Astrocyte (in vitro differentiated cells and primary cell): ENCODE measurements around the gene KCNMB2. TPM values are rescaled to one million over a fixed set of nuclear protein-coding genes. Genes with fewer than 3 reads are reported as not detected.
A peak's percentile ranks its signal among the peaks of the same experiment; 100 is the strongest.

ENCODE experiments used
- DNase-seq: peaks from one replicate; pipeline ENCODE4 v3.0.0-alpha.2; 2010; ENCODE audit warnings: low read depth
- FAIRE-seq: peaks from 2 replicates; lab custom pipeline; 2011; peaks lifted over from hg19 to GRCh38; lab: Jason Lieb, UNC
- H2AFZ ChIP-seq: 2 replicates; pipeline ENCODE4 v1.6.0; 2012; ENCODE audit warnings: low read depth, low read length, inconsistent platforms
- H3K27ac ChIP-seq: 2 replicates; pipeline ENCODE4 v1.5.1; 2011; ENCODE audit warnings: low read depth, low read length, inconsistent platforms
- H3K27me3 ChIP-seq: 2 replicates; pipeline ENCODE4 v1.6.0; 2011; ENCODE audit warnings: low read length, inconsistent platforms; ENCODE audit not compliant: insufficient read depth
- H3K36me3 ChIP-seq: 2 replicates; pipeline ENCODE4 v1.5.1; 2011; ENCODE audit warnings: low read length, inconsistent platforms; ENCODE audit not compliant: insufficient read depth
- H3K4me1 ChIP-seq: 2 replicates; pipeline ENCODE4 v1.5.1; 2011; ENCODE audit warnings: low read length, inconsistent platforms; ENCODE audit not compliant: insufficient read depth
- H3K4me2 ChIP-seq: 2 replicates; pipeline ENCODE4 v1.6.0; 2012; ENCODE audit warnings: low read length, inconsistent platforms
- H3K4me3 ChIP-seq: 2 replicates; pipeline ENCODE4 v1.5.1; 2011; ENCODE audit warnings: low read depth, mild to moderate bottlenecking, low read length, inconsistent platforms; ENCODE audit not compliant: insufficient read depth
- H3K79me2 ChIP-seq: 2 replicates; pipeline ENCODE4 v1.6.0; 2012; ENCODE audit warnings: mild to moderate bottlenecking, low read length, inconsistent platforms; ENCODE audit not compliant: insufficient read depth
- H3K9ac ChIP-seq: 2 replicates; pipeline ENCODE4 v1.6.0; 2012; ENCODE audit warnings: mild to moderate bottlenecking, low read length, inconsistent platforms
- H3K9me3 ChIP-seq: 2 replicates; pipeline ENCODE4 v1.5.1; 2012; ENCODE audit warnings: low read depth, mild to moderate bottlenecking, low read length, inconsistent platforms; ENCODE audit not compliant: insufficient read depth
- H4K20me1 ChIP-seq: 2 replicates; pipeline ENCODE4 v1.6.0; 2012; ENCODE audit warnings: low read length, inconsistent platforms; ENCODE audit not compliant: insufficient read depth
- H3K27ac Mint-ChIP-seq: one replicate; pipeline ENCODE4 v1.8.0; 2021; ENCODE audit warnings: mild to moderate bottlenecking, mixed read lengths; ENCODE audit not compliant: unreplicated experiment
- H3K27me3 Mint-ChIP-seq: one replicate; pipeline ENCODE4 v1.8.0; 2021; ENCODE audit warnings: low read depth, mixed read lengths; ENCODE audit not compliant: unreplicated experiment
- H3K36me3 Mint-ChIP-seq: one replicate; pipeline ENCODE4 v1.8.0; 2021; ENCODE audit warnings: low read depth, mixed read lengths; ENCODE audit not compliant: unreplicated experiment
- H3K4me1 Mint-ChIP-seq: one replicate; pipeline ENCODE4 v1.8.0; 2021; ENCODE audit warnings: low read depth, mixed read lengths; ENCODE audit not compliant: unreplicated experiment
- H3K4me3 Mint-ChIP-seq: one replicate; pipeline ENCODE4 v1.8.0; 2021; ENCODE audit warnings: mild to moderate bottlenecking, moderate library complexity, mixed read lengths; ENCODE audit not compliant: unreplicated experiment
- H3K9me3 Mint-ChIP-seq: one replicate; pipeline ENCODE4 v1.8.0; 2021; ENCODE audit warnings: mild to moderate bottlenecking, mixed read lengths; ENCODE audit not compliant: unreplicated experiment
- CTCF ChIP-seq: IDR thresholded peaks from 2 replicates; pipeline ENCODE4 v1.5.1; 2011; ENCODE audit warnings: low read depth, mild to moderate bottlenecking, inconsistent platforms, low read length, moderate library complexity; ENCODE audit not compliant: insufficient read depth
- EZH2 ChIP-seq: IDR thresholded peaks from 2 replicates; pipeline ENCODE4 v1.6.1; 2012; ENCODE audit warnings: mild to moderate bottlenecking, low read length, inconsistent platforms; ENCODE audit not compliant: insufficient read depth
- total RNA-seq: library from RNA; stranded (reverse); gene quantifications from 2 replicates; pipeline ENCODE4 v1.2.1, GENCODE V29; 2021

Gene KCNMB2
- total RNA-seq, 1 donor from 2014 or later = not detected

GRCh38 chr3:178841011-178841410, 304.8 kb downstream of the KCNMB2 start:
- H3K9me3 ChIP-seq = no peaks in the 10 kb centered on the region
- no peaks in the 10 kb centered on the region for H3K27me3 ChIP-seq
- peaks cover 1% of the 10 kb centered on the region for H3K4me1 Mint-ChIP-seq
- H3K4me3 ChIP-seq = no peak overlapping the region
- H3K9me3 Mint-ChIP-seq = peaks cover 3% of the 10 kb centered on the region
- no peaks in the 10 kb centered on the region for H3K79me2 ChIP-seq
- no peak overlapping the region for H3K27ac ChIP-seq
- no peak overlapping the region for H3K4me2 ChIP-seq
- peaks cover 3% of the 10 kb centered on the region for H3K4me1 ChIP-seq
- no peak overlapping the region for H3K4me3 Mint-ChIP-seq
- no peak overlapping the region for H3K9ac ChIP-seq
- H3K27me3 Mint-ChIP-seq = no peaks in the 10 kb centered on the region
- TF ChIP-seq CTCF = no peak
- TF ChIP-seq EZH2 = no peak
- DNase-seq (no peak), FAIRE-seq (no peak)
- no peaks in the 10 kb centered on the region for H3K36me3 Mint-ChIP-seq
- no peaks in the 10 kb centered on the region for H3K36me3 ChIP-seq
- H3K27ac Mint-ChIP-seq = no peak overlapping the region
- H2AFZ ChIP-seq = no peak overlapping the region
- H4K20me1 ChIP-seq = no peaks in the 10 kb centered on the region

- no peaks in the 10 kb centered on the region for H3K27me3 ChIP-seq
- H3K4me3 Mint-ChIP-seq = no peak overlapping the region
- H3K27ac ChIP-seq = peak overlapping the region; percentile 44
- peaks cover 13% of the 10 kb centered on the region for H3K4me1 ChIP-seq
- no peaks in the 10 kb centered on the region for H4K20me1 ChIP-seq
- no peaks in the 10 kb centered on the region for H3K36me3 Mint-ChIP-seq
- no peak overlapping the region for H2AFZ ChIP-seq
- no peak for TF ChIP-seq EZH2
- no peak for TF ChIP-seq CTCF
- H3K9me3 Mint-ChIP-seq = no peaks in the 10 kb centered on the region
- H3K36me3 ChIP-seq = no peaks in the 10 kb centered on the region
- H3K79me2 ChIP-seq = no peaks in the 10 kb centered on the region
- no peaks in the 10 kb centered on the region for H3K9me3 ChIP-seq
- H3K4me3 ChIP-seq = no peak overlapping the region
- DNase-seq (no peak), FAIRE-seq (no peak)
- no peak overlapping the region for H3K27ac Mint-ChIP-seq
- H3K4me1 Mint-ChIP-seq = peaks cover 1% of the 10 kb centered on the region
- H3K4me2 ChIP-seq = peak overlapping the region; percentile 60
- H3K27me3 Mint-ChIP-seq = no peaks in the 10 kb centered on the region
- H3K9ac ChIP-seq = no peak overlapping the region
These were observed 308.7 kb downstream of the KCNMB2 start for GRCh38 chr3:178844916-178845315.

GRCh38 chr3:178845420-178846118, 309.3 kb downstream of the KCNMB2 start:
- FAIRE-seq (peak; percentile 17), DNase-seq (peak; percentile 31)
- Histone ChIP-seq H4K20me1 (no peaks in the 10 kb centered on the region), H3K27ac (peak overlapping the region; percentile 44), H3K27me3 (no peaks in the 10 kb centered on the region), H3K4me2 (peak overlapping the region; percentile 60), H3K9ac (no peak overlapping the region), H3K36me3 (no peaks in the 10 kb centered on the region), H3K4me3 (no peak overlapping the region), H3K79me2 (no peaks in the 10 kb centered on the region), H2AFZ (no peak overlapping the region), H3K9me3 (no peaks in the 10 kb centered on the region), H3K4me1 (peaks cover 13% of the 10 kb centered on the region)
- peaks cover 1% of the 10 kb centered on the region for H3K4me1 Mint-ChIP-seq
- TF ChIP-seq CTCF (no peak), EZH2 (no peak)
- no peaks in the 10 kb centered on the region for H3K27me3 Mint-ChIP-seq
- H3K4me3 Mint-ChIP-seq = no peak overlapping the region
- no peak overlapping the region for H3K27ac Mint-ChIP-seq
- no peaks in the 10 kb centered on the region for H3K9me3 Mint-ChIP-seq
- H3K36me3 Mint-ChIP-seq = no peaks in the 10 kb centered on the region
